ENCODE data around the gene PACRG.

The PACRG gene

DNA sequence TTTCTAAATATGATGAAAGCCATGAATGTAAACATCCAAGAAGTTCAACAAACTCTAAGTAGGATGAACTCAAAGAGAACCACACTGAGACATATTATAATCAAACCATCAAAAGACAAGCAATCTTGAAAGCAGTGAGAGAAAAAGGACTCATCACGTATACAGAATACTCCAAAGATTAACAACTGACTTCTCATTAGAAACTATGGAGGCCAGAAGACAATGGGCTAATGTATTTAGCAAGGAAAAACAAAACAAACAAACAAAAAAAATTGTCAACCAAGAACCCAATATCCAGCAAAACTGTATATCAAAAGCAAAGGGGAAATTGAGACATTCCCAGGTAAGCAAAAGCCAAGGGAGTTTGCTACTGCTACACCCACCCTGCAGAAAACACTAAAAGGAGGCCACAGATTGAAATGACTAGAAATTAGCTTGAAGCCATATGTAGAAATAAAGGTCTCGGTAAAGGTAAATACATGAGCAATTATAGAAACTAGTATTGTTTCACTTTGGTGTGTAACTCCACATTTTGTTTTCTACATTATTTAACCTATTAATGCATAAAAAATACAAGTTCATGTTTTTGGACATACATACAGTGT is 385.7 kb downstream of the PACRG start:
- TF ChIP-seq, protein P1, sequence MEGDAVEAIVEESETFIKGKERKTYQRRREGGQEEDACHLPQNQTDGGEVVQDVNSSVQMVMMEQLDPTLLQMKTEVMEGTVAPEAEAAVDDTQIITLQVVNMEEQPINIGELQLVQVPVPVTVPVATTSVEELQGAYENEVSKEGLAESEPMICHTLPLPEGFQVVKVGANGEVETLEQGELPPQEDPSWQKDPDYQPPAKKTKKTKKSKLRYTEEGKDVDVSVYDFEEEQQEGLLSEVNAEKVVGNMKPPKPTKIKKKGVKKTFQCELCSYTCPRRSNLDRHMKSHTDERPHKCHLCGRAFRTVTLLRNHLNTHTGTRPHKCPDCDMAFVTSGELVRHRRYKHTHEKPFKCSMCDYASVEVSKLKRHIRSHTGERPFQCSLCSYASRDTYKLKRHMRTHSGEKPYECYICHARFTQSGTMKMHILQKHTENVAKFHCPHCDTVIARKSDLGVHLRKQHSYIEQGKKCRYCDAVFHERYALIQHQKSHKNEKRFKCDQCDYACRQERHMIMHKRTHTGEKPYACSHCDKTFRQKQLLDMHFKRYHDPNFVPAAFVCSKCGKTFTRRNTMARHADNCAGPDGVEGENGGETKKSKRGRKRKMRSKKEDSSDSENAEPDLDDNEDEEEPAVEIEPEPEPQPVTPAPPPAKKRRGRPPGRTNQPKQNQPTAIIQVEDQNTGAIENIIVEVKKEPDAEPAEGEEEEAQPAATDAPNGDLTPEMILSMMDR (IDR thresholded peaks at IDR 0.05): no peak

DNA sequence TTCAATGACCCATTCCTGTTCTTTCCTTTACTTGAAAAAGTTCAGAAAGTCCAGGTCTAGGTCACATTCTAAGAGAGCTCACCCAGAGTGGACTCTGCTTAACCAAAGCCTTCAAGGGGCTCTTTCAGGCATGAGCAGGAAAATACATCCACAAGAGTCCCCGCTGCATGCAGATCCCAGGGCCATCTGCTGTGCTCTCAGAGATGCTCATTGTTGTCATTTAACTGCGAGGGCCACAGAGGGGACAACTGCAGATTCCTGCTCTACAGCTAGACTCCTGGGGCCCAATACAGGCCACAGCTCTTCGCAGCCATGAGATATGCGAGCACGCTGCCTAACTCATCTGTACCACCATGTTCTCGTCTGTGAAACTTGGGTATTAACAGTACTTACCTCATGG is 391.2 kb downstream of the PACRG start:
- TF ChIP-seq, protein P1 (IDR thresholded peaks at IDR 0.05): no peak

DNA sequence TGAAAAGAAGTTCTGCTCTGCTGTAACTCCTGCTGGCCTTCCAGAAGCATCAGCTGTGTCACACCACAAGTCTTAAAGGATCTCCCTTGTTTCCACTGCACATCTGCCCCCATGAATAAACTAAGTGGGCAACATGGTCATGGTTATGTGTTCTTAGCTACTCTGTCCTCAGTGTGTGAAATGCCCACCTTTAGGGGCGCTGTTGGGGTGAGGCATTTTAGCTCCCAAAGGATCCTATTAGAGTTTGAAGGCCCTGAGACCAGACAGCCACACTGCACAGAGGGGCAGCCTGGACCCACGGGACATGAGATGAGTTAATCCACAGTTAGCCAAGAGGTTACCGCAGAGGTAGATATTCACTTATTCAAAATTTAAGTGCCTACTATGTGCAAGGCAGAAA is 392.4 kb downstream of the PACRG start:
- TF ChIP-seq, protein P1 (IDR thresholded peaks at IDR 0.05): no peak

DNA sequence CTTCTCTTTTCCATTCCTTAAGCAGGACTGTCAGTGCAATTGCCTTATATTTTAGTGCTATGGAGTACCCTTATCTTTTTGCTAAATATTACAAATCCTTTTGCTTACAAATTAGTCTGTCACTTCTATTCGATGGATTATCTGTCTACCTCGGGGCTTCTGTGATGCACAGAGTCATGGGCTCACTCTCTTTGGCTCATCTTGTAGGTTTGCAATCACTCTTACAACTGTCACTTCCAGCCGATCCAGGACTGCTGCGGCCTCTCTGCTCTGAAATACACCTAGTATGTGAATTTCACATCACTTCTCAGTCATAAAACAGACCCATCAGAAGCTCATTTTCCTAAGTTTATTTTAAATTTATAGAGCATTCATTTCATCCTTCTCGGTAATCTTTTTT is 393.5 kb downstream of the PACRG start:
- TF ChIP-seq, protein P1 (IDR thresholded peaks at IDR 0.05): no peak

DNA sequence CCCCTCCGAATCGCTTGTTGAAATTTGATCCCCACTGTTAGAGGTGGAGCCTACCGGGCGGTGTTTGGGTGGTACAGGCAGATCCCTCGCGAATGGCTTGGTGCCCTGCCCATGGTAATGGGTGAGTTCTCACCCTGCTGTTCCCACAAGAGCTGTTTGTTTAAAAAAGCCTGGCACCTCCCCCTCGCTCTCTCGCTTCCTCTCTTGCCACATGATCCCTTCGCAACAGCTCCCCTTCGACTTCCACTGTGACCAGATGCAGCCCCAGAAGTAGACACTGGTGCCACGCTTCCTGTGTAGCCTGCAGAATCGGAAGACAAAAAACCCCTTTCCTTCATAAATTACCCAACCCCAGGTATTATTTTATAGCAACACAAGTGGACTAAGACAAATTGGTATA is 394.6 kb downstream of the PACRG start:
- TF ChIP-seq, protein P1 (IDR thresholded peaks at IDR 0.05): no peak

DNA sequence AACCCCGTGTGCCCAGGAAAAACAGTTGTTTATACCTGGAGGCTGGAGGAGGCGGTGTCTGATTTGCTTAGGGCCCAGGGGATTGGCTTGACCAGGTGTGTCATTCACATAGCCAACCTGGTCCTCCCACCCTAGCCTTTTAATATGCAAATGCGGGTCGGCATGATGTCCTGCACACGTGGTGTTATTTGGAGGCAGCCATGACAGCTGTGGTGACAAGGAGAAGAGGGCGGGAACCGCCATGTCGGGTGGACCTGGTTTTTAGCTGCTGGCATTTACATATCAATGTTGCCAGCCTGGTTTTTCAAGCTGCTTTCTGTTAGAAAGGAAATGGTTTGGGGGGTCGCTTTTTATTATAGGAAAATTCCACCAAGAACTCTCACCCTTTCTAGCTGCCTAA is 395.3 kb downstream of the PACRG start:
- TF ChIP-seq, protein P1 (IDR thresholded peaks at IDR 0.05): no peak

DNA sequence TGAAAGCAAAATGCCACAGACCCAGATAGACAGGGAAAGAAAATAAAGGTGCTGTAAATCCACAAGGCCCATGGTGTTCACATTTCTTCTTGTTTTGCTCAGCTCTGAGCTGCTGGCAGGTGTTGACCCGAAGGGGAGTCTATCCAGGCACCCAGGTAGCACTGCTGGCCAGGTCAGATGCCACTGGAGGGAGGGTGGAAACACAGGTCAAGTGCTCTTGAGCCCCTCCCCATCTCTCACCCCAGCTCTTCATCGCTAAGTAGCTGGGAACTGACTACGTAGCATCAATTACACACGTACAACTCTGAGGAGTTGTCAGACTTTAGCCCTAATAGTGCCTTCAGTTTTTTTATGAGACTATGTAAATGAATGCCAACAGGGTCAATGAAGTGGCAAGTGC is 399.0 kb downstream of the PACRG start:
- TF ChIP-seq, protein P1 (IDR thresholded peaks at IDR 0.05): no peak

DNA sequence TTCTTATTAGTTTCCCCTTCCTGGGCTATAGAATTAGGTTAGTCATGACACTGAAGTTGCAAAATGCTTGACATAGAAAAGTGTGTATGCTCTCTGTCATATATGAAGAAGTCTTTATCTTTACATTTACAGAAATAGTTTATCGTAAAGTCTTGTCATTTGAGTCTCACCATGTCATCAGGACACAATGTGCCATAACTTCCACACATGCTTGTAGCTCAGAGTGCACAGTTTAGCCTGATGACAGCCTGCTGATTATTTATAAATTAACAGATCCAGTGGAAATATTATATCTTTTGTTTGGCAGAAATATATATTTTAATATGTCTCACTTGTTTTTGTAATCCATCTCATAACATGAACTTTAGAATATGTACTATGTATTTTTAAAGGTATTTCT is 399.8 kb downstream of the PACRG start:
- TF ChIP-seq, protein P1 (IDR thresholded peaks at IDR 0.05): no peak
